H9 (cell line): ENCODE measurements around the gene ZFPM1. TPM values are rescaled to one million over a fixed set of nuclear protein-coding genes. Genes with fewer than 3 reads are reported as not detected.

Source experiments
- DNase-seq: peaks from one replicate; pipeline ENCODE4 v3.0.0-alpha.2; 2017
- H2AFZ ChIP-seq: one replicate; pipeline ENCODE4 v1.6.1; 2013; ENCODE audit warnings: mild to moderate bottlenecking, low read length, control low read depth, moderate library complexity
- H2AK5ac ChIP-seq: 2 replicates; pipeline ENCODE4 v1.6.1; 2013; ENCODE audit warnings: low read length, control low read depth, mixed read lengths; ENCODE audit not compliant: insufficient read length
- H2BK120ac ChIP-seq: one replicate; pipeline ENCODE4 v1.6.1; 2013; ENCODE audit warnings: low read depth, mild to moderate bottlenecking, low read length, control low read depth, inconsistent platforms; ENCODE audit not compliant: poor library complexity, severe bottlenecking
- H2BK12ac ChIP-seq: 2 replicates; pipeline ENCODE4 v1.6.1; 2013; ENCODE audit warnings: low read length, control low read depth, mixed read lengths, low read depth; ENCODE audit not compliant: insufficient read length
- H2BK15ac ChIP-seq: 2 replicates; pipeline ENCODE4 v1.6.1; 2013; ENCODE audit warnings: low read depth, low read length, control low read depth
- H2BK20ac ChIP-seq: one replicate; pipeline ENCODE4 v1.6.1; 2013; ENCODE audit warnings: low read depth, mild to moderate bottlenecking, low read length, control low read depth, inconsistent platforms; ENCODE audit not compliant: poor library complexity, severe bottlenecking
- H2BK5ac ChIP-seq: 2 replicates; pipeline ENCODE4 v1.6.1; 2013; ENCODE audit warnings: low read length, control low read depth, mixed read lengths; ENCODE audit not compliant: insufficient read length
- H3K14ac ChIP-seq: 2 replicates; pipeline ENCODE4 v1.6.1; 2013; ENCODE audit warnings: low read length, control low read depth; ENCODE audit not compliant: insufficient read depth
- H3K18ac ChIP-seq: 2 replicates; pipeline ENCODE4 v1.6.1; 2013; ENCODE audit warnings: low read depth, mild to moderate bottlenecking, mixed read lengths, low read length, control low read depth; ENCODE audit not compliant: insufficient read length
- H3K23ac ChIP-seq: 2 replicates; pipeline ENCODE4 v1.6.1; 2013; ENCODE audit warnings: low read length, control low read depth, mixed read lengths, low read depth; ENCODE audit not compliant: insufficient read length
- H3K23me2 ChIP-seq: 2 replicates; pipeline ENCODE4 v1.6.1; 2013; ENCODE audit warnings: low read depth, mild to moderate bottlenecking, mixed read lengths, low read length, control low read depth; ENCODE audit not compliant: insufficient read length, poor library complexity, severe bottlenecking
- H3K27ac ChIP-seq: 2 replicates; pipeline ENCODE4 v1.5.1; 2013; ENCODE audit warnings: low read length, control low read depth, mixed read lengths, low read depth; ENCODE audit not compliant: insufficient read length
- H3K27me3 ChIP-seq: 2 replicates; pipeline ENCODE4 v1.6.1; 2013; ENCODE audit warnings: low read length, control low read depth, inconsistent platforms; ENCODE audit not compliant: insufficient read depth
- H3K4ac ChIP-seq: 2 replicates; pipeline ENCODE4 v1.6.1; 2013; ENCODE audit warnings: low read depth, mild to moderate bottlenecking, control low read depth, inconsistent platforms, low read length, moderate library complexity
- H3K4me1 ChIP-seq: 2 replicates; pipeline ENCODE4 v1.6.1; 2013; ENCODE audit warnings: low read length, control low read depth, inconsistent platforms; ENCODE audit not compliant: insufficient read depth
- H3K4me2 ChIP-seq: 2 replicates; pipeline ENCODE4 v1.6.1; 2013; ENCODE audit warnings: low read length, control low read depth, mixed read lengths; ENCODE audit not compliant: insufficient read length, insufficient read depth
- H3K56ac ChIP-seq: 2 replicates; pipeline ENCODE4 v1.6.1; 2013; ENCODE audit warnings: low read depth, mild to moderate bottlenecking, mixed read lengths, low read length, control low read depth; ENCODE audit not compliant: insufficient read length
- H3K79me1 ChIP-seq: 2 replicates; pipeline ENCODE4 v1.6.1; 2013; ENCODE audit warnings: low read depth, mild to moderate bottlenecking, moderate library complexity, low read length, control low read depth, inconsistent platforms; ENCODE audit not compliant: insufficient read depth, poor library complexity, severe bottlenecking
- H3K79me2 ChIP-seq: 2 replicates; pipeline ENCODE4 v1.6.1; 2013; ENCODE audit warnings: low read length, control low read depth, inconsistent platforms; ENCODE audit not compliant: insufficient read depth
- H3K9ac ChIP-seq: 2 replicates; pipeline ENCODE4 v1.6.1; 2013; ENCODE audit warnings: low read length, control low read depth, mixed read lengths; ENCODE audit not compliant: insufficient read length; ENCODE audit errors: extremely low read depth
- H3K9me3 ChIP-seq: one replicate; pipeline ENCODE4 v1.6.1; 2013; ENCODE audit warnings: low read depth, low read length, inconsistent platforms; ENCODE audit not compliant: control insufficient read depth
- H3T11ph ChIP-seq: one replicate; pipeline ENCODE4 v1.6.1; 2013; ENCODE audit warnings: mild to moderate bottlenecking, low read length, control low read depth, inconsistent platforms
- H4K20me1 ChIP-seq: one replicate; pipeline ENCODE4 v1.6.1; 2013; ENCODE audit not compliant: control insufficient read depth, insufficient read length, insufficient read depth
- H4K5ac ChIP-seq: 2 replicates; pipeline ENCODE4 v1.6.1; 2013; ENCODE audit warnings: low read depth, mild to moderate bottlenecking, mixed read lengths, low read length, control low read depth; ENCODE audit not compliant: insufficient read length
- H4K8ac ChIP-seq: replicated peaks from 2 replicates; pipeline ENCODE4 v1.6.1; 2013; ENCODE audit warnings: low read length, control low read depth, mixed read lengths, low read depth; ENCODE audit not compliant: insufficient read length
- H4K91ac ChIP-seq: 2 replicates; pipeline ENCODE4 v1.6.1; 2013; ENCODE audit warnings: low read depth, mild to moderate bottlenecking, moderate library complexity, mixed read lengths, low read length, control low read depth; ENCODE audit not compliant: insufficient read length
- H3K27ac Mint-ChIP-seq, 3 experiments: 2 replicates in 2 of 3; 3 replicates in 1 of 3; pipeline ENCODE4 v1.8.0; 2020 to 2021; ENCODE audit warnings: mixed read lengths in 3 of 3, mild to moderate bottlenecking in 1 of 3, moderate library complexity in 1 of 3
- H3K27me3 Mint-ChIP-seq: 2 replicates; pipeline ENCODE4 v1.8.0; 2021; ENCODE audit warnings: low read depth, mild to moderate bottlenecking, moderate library complexity, mixed read lengths
- H3K36me3 Mint-ChIP-seq, 3 experiments: 2 replicates in 2 of 3; 3 replicates in 1 of 3; pipeline ENCODE4 v1.8.0; 2020 to 2021; ENCODE audit warnings: low read depth in 3 of 3, mixed read lengths in 3 of 3; ENCODE audit not compliant: insufficient read depth in 1 of 3
- H3K4me1 Mint-ChIP-seq, 2 experiments: 2 replicates each; pipeline ENCODE4 v1.8.0; 2020; ENCODE audit warnings: mixed read lengths in 2 of 2
- H3K4me3 Mint-ChIP-seq, 2 experiments: 2 replicates in 1 of 2; 3 replicates in 1 of 2; pipeline ENCODE4 v1.8.0; 2020 to 2021; ENCODE audit warnings: mild to moderate bottlenecking in 2 of 2, mixed read lengths in 2 of 2, moderate library complexity in 1 of 2
- H3K9me3 Mint-ChIP-seq, 2 experiments: 2 replicates in 1 of 2; 3 replicates in 1 of 2; pipeline ENCODE4 v1.8.0; 2020; ENCODE audit warnings: mild to moderate bottlenecking in 2 of 2, mixed read lengths in 2 of 2, moderate library complexity in 1 of 2
- WGBS: extraction: QIAGEN DNeasy Blood & Tissue Kit; methylation state at CpG from one replicate; pipeline ENCODE4 v1.1.7; 2013; ENCODE audit warnings: missing lambda C conversion rate, low lambda C conversion rate, mixed read lengths; ENCODE audit not compliant: insufficient read length; ENCODE audit errors: extremely low coverage; 5-methylcytosine and 5-hydroxymethylcytosine counted together
- total RNA-seq: library from RNA; stranded (reverse); gene quantifications from 2 replicates; pipeline ENCODE4 v1.2.1, GENCODE V29; 2021
- TF ChIP-seq, protein P1 (sequence below): fragments of 200-600 bp; sonication (generic); conservative IDR thresholded peaks from 3 replicates; pipeline ENCODE4 v1.8.0; 2021; ENCODE audit warnings: antibody characterized with exemption, mild to moderate bottlenecking

ZFPM1 gene
- total RNA-seq, 1 experiment from 2014 or later = 3.6 TPM

DNA sequence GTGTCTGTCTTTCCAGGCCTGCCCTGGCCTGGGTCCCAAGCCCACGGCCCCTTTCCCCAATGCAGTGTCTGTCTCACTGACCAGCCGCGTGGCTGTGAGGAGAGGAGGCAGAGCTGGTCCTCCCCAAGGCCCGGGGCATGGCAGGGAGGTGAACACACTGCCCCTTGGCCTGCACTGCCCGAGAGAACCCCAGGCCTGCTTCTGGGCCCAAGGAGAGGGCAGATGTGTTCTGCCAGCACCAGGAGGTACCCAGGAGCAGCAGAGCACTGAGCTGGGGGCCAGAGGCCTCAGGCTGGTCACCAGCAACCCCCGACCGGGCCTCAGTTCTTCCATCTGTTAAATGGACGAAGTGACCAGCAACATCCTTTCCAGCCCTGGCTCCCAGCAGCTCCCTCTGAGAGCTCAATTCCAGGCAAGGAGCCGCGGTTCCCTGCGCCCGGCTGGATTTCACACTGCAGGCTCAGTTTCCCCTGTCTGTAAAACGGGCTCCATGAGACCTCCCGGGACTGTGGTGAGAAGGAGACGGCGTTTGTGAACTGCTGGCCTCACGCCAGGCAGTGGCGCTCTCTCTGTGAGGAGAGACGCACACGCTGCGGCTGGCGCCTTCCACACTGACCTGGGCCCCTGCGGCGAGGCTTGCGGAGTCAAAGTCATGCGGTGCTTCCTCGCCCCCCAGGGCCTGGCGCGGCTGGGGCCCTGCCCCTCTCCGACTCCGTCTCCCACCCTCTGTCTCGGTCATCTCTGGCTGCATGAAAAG lies 8.1 kb upstream of the ZFPM1 start:
- TF ChIP-seq, protein P1, sequence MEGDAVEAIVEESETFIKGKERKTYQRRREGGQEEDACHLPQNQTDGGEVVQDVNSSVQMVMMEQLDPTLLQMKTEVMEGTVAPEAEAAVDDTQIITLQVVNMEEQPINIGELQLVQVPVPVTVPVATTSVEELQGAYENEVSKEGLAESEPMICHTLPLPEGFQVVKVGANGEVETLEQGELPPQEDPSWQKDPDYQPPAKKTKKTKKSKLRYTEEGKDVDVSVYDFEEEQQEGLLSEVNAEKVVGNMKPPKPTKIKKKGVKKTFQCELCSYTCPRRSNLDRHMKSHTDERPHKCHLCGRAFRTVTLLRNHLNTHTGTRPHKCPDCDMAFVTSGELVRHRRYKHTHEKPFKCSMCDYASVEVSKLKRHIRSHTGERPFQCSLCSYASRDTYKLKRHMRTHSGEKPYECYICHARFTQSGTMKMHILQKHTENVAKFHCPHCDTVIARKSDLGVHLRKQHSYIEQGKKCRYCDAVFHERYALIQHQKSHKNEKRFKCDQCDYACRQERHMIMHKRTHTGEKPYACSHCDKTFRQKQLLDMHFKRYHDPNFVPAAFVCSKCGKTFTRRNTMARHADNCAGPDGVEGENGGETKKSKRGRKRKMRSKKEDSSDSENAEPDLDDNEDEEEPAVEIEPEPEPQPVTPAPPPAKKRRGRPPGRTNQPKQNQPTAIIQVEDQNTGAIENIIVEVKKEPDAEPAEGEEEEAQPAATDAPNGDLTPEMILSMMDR = no peak
- Histone ChIP-seq H3K23ac (no peak overlapping the region), H2BK120ac (no peak overlapping the region), H3K9me3 (no peaks in the 10 kb centered on the region), H3K18ac (no peak overlapping the region), H3K4ac (no peak overlapping the region), H3K27ac (no peak overlapping the region), H4K5ac (no peak overlapping the region), H3K79me1 (no peaks in the 10 kb centered on the region), H2AFZ (no peak overlapping the region), H4K91ac (no peak overlapping the region), H3K27me3 (no peaks in the 10 kb centered on the region), H4K20me1 (no peaks in the 10 kb centered on the region), H2BK15ac (no peak overlapping the region), H3T11ph (no peak overlapping the region), H3K79me2 (no peaks in the 10 kb centered on the region), H2BK20ac (no peak overlapping the region), H3K4me2 (no peak overlapping the region), H2BK12ac (no peak overlapping the region), H3K56ac (no peak overlapping the region), H4K8ac (no peak overlapping the region), H3K14ac (no peak overlapping the region), H3K4me1 (no peaks in the 10 kb centered on the region), H3K9ac (no peak overlapping the region), H3K23me2 (no peaks in the 10 kb centered on the region), H2AK5ac (no peak overlapping the region), H2BK5ac (no peak overlapping the region)
- H3K36me3 Mint-ChIP-seq = no peaks in the 10 kb centered on the region
- H3K4me3 Mint-ChIP-seq = no peak overlapping the region
- H3K4me1 Mint-ChIP-seq = peaks cover 2 to 10% of the 10 kb centered on the region in 2 experiments; a peak in 3 of 4 replicates
- H3K9me3 Mint-ChIP-seq = no peaks in the 10 kb centered on the region
- no peak for DNase-seq
- no CpG with 5 or more reads among the region's 32 CpGs for WGBS
- H3K27ac Mint-ChIP-seq = no peak overlapping the region
- peaks cover 23% of the 10 kb centered on the region for H3K27me3 Mint-ChIP-seq
